HT-29 (cell line): ENCODE measurements around the gene SMAD4. TPM values are rescaled to one million over a fixed set of nuclear protein-coding genes. Genes with fewer than 3 reads are reported as not detected.
"Not testable (repeated sequence)": the region's sequence is repeated elsewhere in the genome, so short reads cannot be mapped to it uniquely, and the experiment has no call there.

Source experiments
- DNase-seq: peaks from one replicate; pipeline ENCODE4 v3.0.0-alpha.2; 2015; ENCODE audit warnings: low spot score
- total RNA-seq: library from RNA; depleted of rRNA; stranded (reverse); fragments of >200 nt; shearing (Covaris generic); gene quantifications from 2 replicates; pipeline ENCODE4 v1.2.3, GENCODE V29; 2014

The SMAD4 gene
- total RNA-seq, 1 experiment from 2014 or later = 6.7 TPM

GRCh38 chr18:51069885-51070284, 39.9 kb downstream of the SMAD4 start:
- no peak for DNase-seq

GRCh38 chr18:51070545-51070944, 40.5 kb downstream of the SMAD4 start:
- no peak for DNase-seq

- no peak for DNase-seq
Measured at GRCh38 chr18:51072586-51073313, 42.7 kb downstream of the SMAD4 start.

- no peak for DNase-seq
Measured at GRCh38 chr18:51074605-51075004, 44.6 kb downstream of the SMAD4 start.

- DNase-seq = no peak
Measured at GRCh38 chr18:51076503-51076902, 46.5 kb downstream of the SMAD4 start.

- DNase-seq = no peak
Measured at GRCh38 chr18:51077217-51077616, 47.2 kb downstream of the SMAD4 start.

- DNase-seq = no peak
Measured at GRCh38 chr18:51078026-51078425, 48.0 kb downstream of the SMAD4 start.

GRCh38 chr18:51082571-51083267, 52.7 kb downstream of the SMAD4 start:
- no peak for DNase-seq

- no peak for DNase-seq
Measured at GRCh38 chr18:51083398-51083797, 53.4 kb downstream of the SMAD4 start.

- no peak for DNase-seq
Measured at GRCh38 chr18:51088410-51088809, 58.4 kb downstream of the SMAD4 start.

GRCh38 chr18:51089691-51090090, 59.7 kb downstream of the SMAD4 start:
- DNase-seq = no peak

- DNase-seq = no peak
Measured at GRCh38 chr18:51091270-51091669, 61.3 kb downstream of the SMAD4 start.

GRCh38 chr18:51092117-51092516, 62.1 kb downstream of the SMAD4 start:
- DNase-seq = no peak

GRCh38 chr18:51092967-51093366, 63.0 kb downstream of the SMAD4 start:
- DNase-seq = not testable (repeated sequence)

GRCh38 chr18:51097021-51097822, 67.2 kb downstream of the SMAD4 start:
- no peak for DNase-seq

GRCh38 chr18:51098082-51098481, 68.1 kb downstream of the SMAD4 start:
- DNase-seq = no peak

GRCh38 chr18:51098513-51098912, 68.5 kb downstream of the SMAD4 start:
- DNase-seq = no peak

GRCh38 chr18:51100385-51101120, 70.5 kb downstream of the SMAD4 start:
- DNase-seq = no peak

GRCh38 chr18:51107082-51107481, 77.1 kb downstream of the SMAD4 start:
- DNase-seq = no peak

GRCh38 chr18:51107598-51108305, 77.7 kb downstream of the SMAD4 start:
- peak; percentile 25 for DNase-seq

- no peak for DNase-seq
Measured at GRCh38 chr18:51108330-51108729, 78.3 kb downstream of the SMAD4 start.
